ENCODE data around the gene PPA2.

PPA2 gene

DNA sequence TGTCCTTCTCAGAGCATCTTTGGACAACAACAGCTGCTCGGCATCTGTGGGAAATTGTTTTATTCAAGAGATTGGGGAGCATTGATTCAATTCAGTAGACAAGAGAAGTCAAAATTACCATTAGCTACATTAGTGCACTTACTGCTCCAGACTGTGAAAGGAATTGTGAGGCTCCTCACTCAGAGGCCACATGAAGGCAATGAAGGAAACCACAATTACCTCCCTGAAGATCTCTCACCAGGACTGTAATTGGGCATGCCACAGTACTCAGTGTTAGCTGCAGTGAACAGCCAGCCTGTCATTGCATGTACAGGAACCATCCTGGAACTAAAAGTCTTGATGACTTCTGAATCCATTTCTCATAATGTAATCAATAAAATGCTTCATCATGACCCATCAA, 144.8 kb downstream of the PPA2 start:
- no peaks in the 10 kb centered on the region for H3K36me3 ChIP-seq (ENCODE audit: control insufficient read depth, insufficient read depth, low read length)
- no peak overlapping the region for H3K27ac ChIP-seq
- no peaks in the 10 kb centered on the region for H3K4me1 ChIP-seq
- no peak overlapping the region for H3K4me3 ChIP-seq (ENCODE audit: low read depth, low read length)
- H3K79me2 ChIP-seq = no peaks in the 10 kb centered on the region
- H3K27me3 ChIP-seq (ENCODE audit: control insufficient read depth, insufficient read depth, low read length) = no peaks in the 10 kb centered on the region
- no peak overlapping the region for H2AFZ ChIP-seq
- H3K9ac ChIP-seq = no peak overlapping the region
- H3K9me3 ChIP-seq (ENCODE audit: control insufficient read depth, low read length) = no peaks in the 10 kb centered on the region
- TF ChIP-seq, protein P1, sequence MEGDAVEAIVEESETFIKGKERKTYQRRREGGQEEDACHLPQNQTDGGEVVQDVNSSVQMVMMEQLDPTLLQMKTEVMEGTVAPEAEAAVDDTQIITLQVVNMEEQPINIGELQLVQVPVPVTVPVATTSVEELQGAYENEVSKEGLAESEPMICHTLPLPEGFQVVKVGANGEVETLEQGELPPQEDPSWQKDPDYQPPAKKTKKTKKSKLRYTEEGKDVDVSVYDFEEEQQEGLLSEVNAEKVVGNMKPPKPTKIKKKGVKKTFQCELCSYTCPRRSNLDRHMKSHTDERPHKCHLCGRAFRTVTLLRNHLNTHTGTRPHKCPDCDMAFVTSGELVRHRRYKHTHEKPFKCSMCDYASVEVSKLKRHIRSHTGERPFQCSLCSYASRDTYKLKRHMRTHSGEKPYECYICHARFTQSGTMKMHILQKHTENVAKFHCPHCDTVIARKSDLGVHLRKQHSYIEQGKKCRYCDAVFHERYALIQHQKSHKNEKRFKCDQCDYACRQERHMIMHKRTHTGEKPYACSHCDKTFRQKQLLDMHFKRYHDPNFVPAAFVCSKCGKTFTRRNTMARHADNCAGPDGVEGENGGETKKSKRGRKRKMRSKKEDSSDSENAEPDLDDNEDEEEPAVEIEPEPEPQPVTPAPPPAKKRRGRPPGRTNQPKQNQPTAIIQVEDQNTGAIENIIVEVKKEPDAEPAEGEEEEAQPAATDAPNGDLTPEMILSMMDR (IDR thresholded peaks at IDR 0.05) = no peak
- H3K4me2 ChIP-seq (ENCODE audit: low read length) = no peak overlapping the region

DNA sequence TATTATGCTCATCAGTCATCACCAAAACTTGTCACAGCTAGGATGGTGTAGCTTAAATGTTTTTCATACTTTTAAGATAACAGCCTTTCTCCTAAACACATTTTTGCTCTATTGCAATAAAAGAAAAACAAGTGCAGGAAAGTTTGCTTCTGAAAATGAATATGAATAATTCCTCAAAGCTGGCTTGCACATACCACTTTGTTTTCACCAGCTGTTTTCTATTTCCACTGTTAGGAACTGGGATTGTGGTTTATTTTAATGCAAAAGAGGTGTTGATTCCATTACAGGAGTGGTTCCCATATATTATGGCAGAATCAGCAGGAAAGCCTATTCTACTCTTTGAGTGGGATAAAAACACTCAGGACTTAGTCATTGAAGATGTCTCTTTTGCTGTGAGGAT, 145.9 kb downstream of the PPA2 start:
- no peak overlapping the region for H3K27ac ChIP-seq
- no peaks in the 10 kb centered on the region for H3K36me3 ChIP-seq (ENCODE audit: control insufficient read depth, insufficient read depth, low read length)
- H3K9me3 ChIP-seq (ENCODE audit: control insufficient read depth, low read length) = no peaks in the 10 kb centered on the region
- no peaks in the 10 kb centered on the region for H3K4me1 ChIP-seq
- H3K4me3 ChIP-seq (ENCODE audit: low read depth, low read length) = no peak overlapping the region
- H2AFZ ChIP-seq = no peak overlapping the region
- H3K27me3 ChIP-seq (ENCODE audit: control insufficient read depth, insufficient read depth, low read length) = no peaks in the 10 kb centered on the region
- no peak overlapping the region for H3K9ac ChIP-seq
- no peak overlapping the region for H3K4me2 ChIP-seq (ENCODE audit: low read length)
- H3K79me2 ChIP-seq = no peaks in the 10 kb centered on the region
- TF ChIP-seq, protein P1 (IDR thresholded peaks at IDR 0.05) = no peak

DNA sequence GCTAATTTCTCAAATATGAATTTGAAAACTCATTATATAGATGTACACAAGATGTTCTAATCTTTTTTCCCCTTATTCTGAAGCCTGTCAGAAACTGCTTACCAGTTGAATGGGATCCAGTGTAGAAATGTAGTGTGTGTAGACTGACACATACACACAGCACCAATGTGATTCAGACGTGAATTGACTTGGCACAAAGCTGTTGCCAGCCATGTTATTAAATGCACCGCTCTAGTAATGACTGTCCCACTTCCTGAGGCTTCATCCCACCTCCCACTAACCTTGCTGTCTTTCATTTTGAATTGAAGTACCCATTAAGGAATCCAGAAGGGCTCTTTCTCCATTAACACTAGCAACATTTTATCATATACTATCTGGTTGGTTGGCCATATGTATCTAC, 146.6 kb downstream of the PPA2 start:
- Histone ChIP-seq H3K27me3 (ENCODE audit: control insufficient read depth, insufficient read depth, low read length) (no peaks in the 10 kb centered on the region), H3K79me2 (no peaks in the 10 kb centered on the region), H3K4me3 (ENCODE audit: low read depth, low read length) (no peak overlapping the region), H3K27ac (no peak overlapping the region), H3K9ac (no peak overlapping the region), H3K4me2 (ENCODE audit: low read length) (no peak overlapping the region), H3K9me3 (ENCODE audit: control insufficient read depth, low read length) (no peaks in the 10 kb centered on the region), H3K4me1 (no peaks in the 10 kb centered on the region), H3K36me3 (ENCODE audit: control insufficient read depth, insufficient read depth, low read length) (no peaks in the 10 kb centered on the region), H2AFZ (no peak overlapping the region)
- TF ChIP-seq, protein P1 (IDR thresholded peaks at IDR 0.05) = no peak

All from parathyroid adenoma (tissue), 2 donors.